ENCODE data around the gene ADAMTS19. TPM values are rescaled to one million over a fixed set of nuclear protein-coding genes. Genes with fewer than 3 reads are reported as not detected.

Gene ADAMTS19
- total and polyA plus RNA-seq, 9 of the 15 experiments (the other 6 are each of a cell fraction or from before 2014, with no cell fraction given) = not detected

DNA sequence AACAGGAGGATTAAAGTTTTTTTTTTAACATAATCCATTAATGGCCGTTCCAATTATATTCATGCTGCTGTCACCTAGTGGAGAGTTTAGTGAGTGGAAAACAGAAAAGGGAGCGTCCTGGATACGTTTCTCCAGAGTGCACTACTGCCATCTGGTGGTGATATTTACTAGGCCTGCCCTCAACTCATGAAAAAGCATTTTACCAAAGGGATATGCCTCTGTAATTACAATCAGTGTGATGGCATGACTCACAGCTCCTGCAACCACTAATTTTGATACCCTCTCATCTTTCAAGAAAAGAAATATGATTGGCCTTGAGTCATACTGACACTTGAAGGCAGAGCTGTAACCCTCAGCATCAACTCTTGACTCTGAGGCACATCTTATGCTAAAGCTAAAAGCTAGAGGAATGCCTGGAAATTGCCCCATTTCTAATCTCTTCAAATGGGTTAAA, 307.9 kb downstream of the ADAMTS19 start (continued):
- TF ChIP-seq, protein P1, sequence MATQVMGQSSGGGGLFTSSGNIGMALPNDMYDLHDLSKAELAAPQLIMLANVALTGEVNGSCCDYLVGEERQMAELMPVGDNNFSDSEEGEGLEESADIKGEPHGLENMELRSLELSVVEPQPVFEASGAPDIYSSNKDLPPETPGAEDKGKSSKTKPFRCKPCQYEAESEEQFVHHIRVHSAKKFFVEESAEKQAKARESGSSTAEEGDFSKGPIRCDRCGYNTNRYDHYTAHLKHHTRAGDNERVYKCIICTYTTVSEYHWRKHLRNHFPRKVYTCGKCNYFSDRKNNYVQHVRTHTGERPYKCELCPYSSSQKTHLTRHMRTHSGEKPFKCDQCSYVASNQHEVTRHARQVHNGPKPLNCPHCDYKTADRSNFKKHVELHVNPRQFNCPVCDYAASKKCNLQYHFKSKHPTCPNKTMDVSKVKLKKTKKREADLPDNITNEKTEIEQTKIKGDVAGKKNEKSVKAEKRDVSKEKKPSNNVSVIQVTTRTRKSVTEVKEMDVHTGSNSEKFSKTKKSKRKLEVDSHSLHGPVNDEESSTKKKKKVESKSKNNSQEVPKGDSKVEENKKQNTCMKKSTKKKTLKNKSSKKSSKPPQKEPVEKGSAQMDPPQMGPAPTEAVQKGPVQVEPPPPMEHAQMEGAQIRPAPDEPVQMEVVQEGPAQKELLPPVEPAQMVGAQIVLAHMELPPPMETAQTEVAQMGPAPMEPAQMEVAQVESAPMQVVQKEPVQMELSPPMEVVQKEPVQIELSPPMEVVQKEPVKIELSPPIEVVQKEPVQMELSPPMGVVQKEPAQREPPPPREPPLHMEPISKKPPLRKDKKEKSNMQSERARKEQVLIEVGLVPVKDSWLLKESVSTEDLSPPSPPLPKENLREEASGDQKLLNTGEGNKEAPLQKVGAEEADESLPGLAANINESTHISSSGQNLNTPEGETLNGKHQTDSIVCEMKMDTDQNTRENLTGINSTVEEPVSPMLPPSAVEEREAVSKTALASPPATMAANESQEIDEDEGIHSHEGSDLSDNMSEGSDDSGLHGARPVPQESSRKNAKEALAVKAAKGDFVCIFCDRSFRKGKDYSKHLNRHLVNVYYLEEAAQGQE (IDR thresholded peaks at IDR 0.05; ENCODE audit: borderline replicate concordance) = peak; percentile 85
- TF ChIP-seq, protein P1 (CRISPR knock-in tag; IDR thresholded peaks at IDR 0.05; ENCODE audit: low read depth) = no peak
- TF ChIP-seq SIX5 (IDR thresholded peaks at IDR 0.05; ENCODE audit: borderline replicate concordance in 1 of 2, insufficient read depth in 1 of 2, low read depth in 1 of 2, low read length in 2 of 2) (no peak), ZNF384 (IDR thresholded peaks at IDR 0.05; ENCODE audit: low read depth, low read length) (peak; percentile 71), ZNF77 (CRISPR knock-in tag; IDR thresholded peaks at IDR 0.05) (no peak), BCL6 (CRISPR knock-in tag; IDR thresholded peaks at IDR 0.05) (no peak), ZNF79 (CRISPR knock-in tag; IDR thresholded peaks at IDR 0.05; ENCODE audit: low read depth) (no peak), ZNF764 (CRISPR knock-in tag; IDR thresholded peaks at IDR 0.05; ENCODE audit: low read depth) (no peak), ZNF134 (CRISPR knock-in tag; conservative IDR thresholded peaks at IDR 0.05) (no peak), MCM3 (IDR thresholded peaks at IDR 0.05) (no peak)
- TF ChIP-seq, protein P2, sequence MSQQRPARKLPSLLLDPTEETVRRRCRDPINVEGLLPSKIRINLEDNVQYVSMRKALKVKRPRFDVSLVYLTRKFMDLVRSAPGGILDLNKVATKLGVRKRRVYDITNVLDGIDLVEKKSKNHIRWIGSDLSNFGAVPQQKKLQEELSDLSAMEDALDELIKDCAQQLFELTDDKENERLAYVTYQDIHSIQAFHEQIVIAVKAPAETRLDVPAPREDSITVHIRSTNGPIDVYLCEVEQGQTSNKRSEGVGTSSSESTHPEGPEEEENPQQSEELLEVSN (IDR thresholded peaks at IDR 0.05; ENCODE audit: borderline replicate concordance in 1 of 2, extremely low read depth in 1 of 2, insufficient read depth in 1 of 2, insufficient read length in 1 of 2, low read depth in 1 of 2, low read length in 1 of 2, poor library complexity in 1 of 2, severe bottlenecking in 1 of 2) = no peak
- TF ChIP-seq, protein P3, sequence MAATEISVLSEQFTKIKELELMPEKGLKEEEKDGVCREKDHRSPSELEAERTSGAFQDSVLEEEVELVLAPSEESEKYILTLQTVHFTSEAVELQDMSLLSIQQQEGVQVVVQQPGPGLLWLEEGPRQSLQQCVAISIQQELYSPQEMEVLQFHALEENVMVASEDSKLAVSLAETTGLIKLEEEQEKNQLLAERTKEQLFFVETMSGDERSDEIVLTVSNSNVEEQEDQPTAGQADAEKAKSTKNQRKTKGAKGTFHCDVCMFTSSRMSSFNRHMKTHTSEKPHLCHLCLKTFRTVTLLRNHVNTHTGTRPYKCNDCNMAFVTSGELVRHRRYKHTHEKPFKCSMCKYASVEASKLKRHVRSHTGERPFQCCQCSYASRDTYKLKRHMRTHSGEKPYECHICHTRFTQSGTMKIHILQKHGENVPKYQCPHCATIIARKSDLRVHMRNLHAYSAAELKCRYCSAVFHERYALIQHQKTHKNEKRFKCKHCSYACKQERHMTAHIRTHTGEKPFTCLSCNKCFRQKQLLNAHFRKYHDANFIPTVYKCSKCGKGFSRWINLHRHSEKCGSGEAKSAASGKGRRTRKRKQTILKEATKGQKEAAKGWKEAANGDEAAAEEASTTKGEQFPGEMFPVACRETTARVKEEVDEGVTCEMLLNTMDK (IDR thresholded peaks at IDR 0.05; ENCODE audit: borderline replicate concordance, insufficient read depth, low read depth, low read length, poor library complexity, severe bottlenecking) = peak; percentile 3
- TF ChIP-seq, protein P4, sequence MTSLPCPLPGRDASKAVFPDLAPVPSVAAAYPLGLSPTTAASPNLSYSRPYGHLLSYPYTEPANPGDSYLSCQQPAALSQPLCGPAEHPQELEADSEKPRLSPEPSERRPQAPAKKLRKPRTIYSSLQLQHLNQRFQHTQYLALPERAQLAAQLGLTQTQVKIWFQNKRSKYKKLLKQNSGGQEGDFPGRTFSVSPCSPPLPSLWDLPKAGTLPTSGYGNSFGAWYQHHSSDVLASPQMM (CRISPR knock-in tag; IDR thresholded peaks at IDR 0.05) = no peak
- TF ChIP-seq, protein P5, sequence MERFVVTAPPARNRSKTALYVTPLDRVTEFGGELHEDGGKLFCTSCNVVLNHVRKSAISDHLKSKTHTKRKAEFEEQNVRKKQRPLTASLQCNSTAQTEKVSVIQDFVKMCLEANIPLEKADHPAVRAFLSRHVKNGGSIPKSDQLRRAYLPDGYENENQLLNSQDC (CRISPR knock-in tag; IDR thresholded peaks at IDR 0.05) = no peak

Data from K562 (cell line).